A673 (cell line): Measurements from ENCODE around the gene RNF213. TPM values are rescaled to one million over a fixed set of nuclear protein-coding genes. Genes with fewer than 3 reads are reported as not detected.

ENCODE experiments used
- BruUV-seq: library from RNA; stranded (reverse); fragments of 400-500 nt; replicated peaks from 2 replicates; lab custom pipeline; 2021; lab: Mats Ljungman, UMichigan
- CTCF ChIA-PET: fragments of 300-600 bp; sonication (Branson Sonifier 250); formaldehyde crosslinking; loops from one replicate; lab custom pipeline; 2022; ENCODE audit warnings: antibody characterized with exemption; lab: Charles Lee
- POLR2A ChIA-PET: fragments of 300-600 bp; sonication (Branson Sonifier 250); formaldehyde crosslinking; loops from one replicate; lab custom pipeline; 2022; ENCODE audit warnings: antibody characterized with exemption; ENCODE audit not compliant: low non-redundant PET; lab: Charles Lee
- DNase-seq: peaks from one replicate; pipeline ENCODE4 v3.0.0-alpha.2; 2015; ENCODE audit warnings: low spot score
- H3K27ac ChIP-seq: fragments of 200-600 bp; sonication (generic); 2 replicates; pipeline ENCODE4 v1.5.1; 2016; ENCODE audit warnings: mixed run types, low read depth, mild to moderate bottlenecking, mixed read lengths, antibody characterized with exemption, low read length; ENCODE audit not compliant: poor library complexity, severe bottlenecking
- H3K27me3 ChIP-seq: fragments of 200-600 bp; sonication (generic); replicated peaks from 2 replicates; pipeline ENCODE4 v1.6.1; 2017; ENCODE audit warnings: mixed run types, low read depth, mild to moderate bottlenecking, mixed read lengths, antibody characterized with exemption, low read length; ENCODE audit not compliant: insufficient read depth, poor library complexity
- H3K36me3 ChIP-seq: fragments of 200-600 bp; sonication (generic); 2 replicates; pipeline ENCODE4 v1.6.1; 2016; ENCODE audit warnings: mixed run types, mild to moderate bottlenecking, mixed read lengths, antibody characterized with exemption, low read length; ENCODE audit not compliant: insufficient read depth, poor library complexity, severe bottlenecking
- H3K4me1 ChIP-seq: fragments of 200-600 bp; sonication (generic); 2 replicates; pipeline ENCODE4 v1.6.1; 2017; ENCODE audit warnings: mixed run types, mild to moderate bottlenecking, mixed read lengths, antibody characterized with exemption, low read length; ENCODE audit not compliant: insufficient read depth, poor library complexity, severe bottlenecking
- H3K4me3 ChIP-seq: fragments of 200-600 bp; sonication (generic); 2 replicates; pipeline ENCODE4 v1.5.1; 2016; ENCODE audit warnings: low read depth, mixed run types, mild to moderate bottlenecking, mixed read lengths, low read length; ENCODE audit not compliant: poor library complexity, severe bottlenecking
- H3K9me3 ChIP-seq: fragments of 200-600 bp; sonication (generic); 2 replicates; pipeline ENCODE4 v1.6.1; 2016; ENCODE audit warnings: mixed run types, low read depth, mild to moderate bottlenecking, mixed read lengths, antibody characterized with exemption, low read length; ENCODE audit not compliant: poor library complexity, severe bottlenecking
- CTCF ChIP-seq: fragments of 300-800, 200-600 bp; sonication (generic); conservative IDR thresholded peaks from 2 replicates; pipeline ENCODE4 v1.5.1; 2017; ENCODE audit warnings: low read depth, mild to moderate bottlenecking, antibody characterized with exemption, low read length, moderate library complexity, mixed read lengths
- EZH2 ChIP-seq: fragments of 200-600 bp; sonication (generic); IDR thresholded peaks from 2 replicates; pipeline ENCODE4 v1.6.1; 2017; ENCODE audit warnings: borderline replicate concordance, low read depth, mild to moderate bottlenecking, mixed read lengths, antibody characterized with exemption, low read length; ENCODE audit not compliant: poor library complexity, severe bottlenecking
- intact Hi-C: fragments of 100-400 bp; cut with micrococcal nuclease; formaldehyde crosslinking; loops from one replicate; pipeline ENCODE4 v1.10.0; 2022; ENCODE audit not compliant: unreplicated experiment
- total RNA-seq: library from RNA; stranded (reverse); gene quantifications from 2 replicates; pipeline ENCODE4 v1.2.3, GENCODE V29; 2021

The RNF213 gene
- total RNA-seq, 1 experiment from 2014 or later: 78.0 TPM

- no peak for DNase-seq
- ChIA-PET CTCF (no interaction called here), POLR2A (no interaction called here)
- H3K27me3 ChIP-seq: no peaks in the 10 kb centered on the region
- no TSS peak for BruUV-seq
- intact Hi-C loops: no loop called here
- no peak overlapping the region for H3K27ac ChIP-seq
- no peaks in the 10 kb centered on the region for H3K36me3 ChIP-seq
- H3K4me1 ChIP-seq: peaks cover 9% of the 10 kb centered on the region
- H3K9me3 ChIP-seq: no peaks in the 10 kb centered on the region
- no peak for TF ChIP-seq CTCF
- no peak for TF ChIP-seq EZH2
- H3K4me3 ChIP-seq: no peak overlapping the region
Observed at GRCh38 chr17:80222376-80223141, 38.1 kb upstream of the RNF213 start.

GRCh38 chr17:80223142-80223815, 37.4 kb upstream of the RNF213 start:
- CTCF ChIA-PET: no interaction called here

GRCh38 chr17:80223838-80224497, 36.7 kb upstream of the RNF213 start:
- CTCF ChIA-PET: no interaction called here
- BruUV-seq: no TSS peak
- POLR2A ChIA-PET: no interaction called here
- Histone ChIP-seq H3K36me3 (no peaks in the 10 kb centered on the region), H3K27ac (no peak overlapping the region), H3K27me3 (no peaks in the 10 kb centered on the region), H3K4me3 (no peak overlapping the region), H3K9me3 (no peaks in the 10 kb centered on the region), H3K4me1 (peaks cover 8% of the 10 kb centered on the region)
- intact Hi-C loops: no loop called here
- DNase-seq: no peak
- TF ChIP-seq EZH2: no peak
- TF ChIP-seq CTCF: no peak

More at GRCh38 chr17:80223142-80223815, 37.4 kb upstream of the RNF213 start:
- no peak overlapping the region for H3K27ac ChIP-seq
- H3K4me3 ChIP-seq: no peak overlapping the region
- no peaks in the 10 kb centered on the region for H3K36me3 ChIP-seq
- peaks cover 9% of the 10 kb centered on the region for H3K4me1 ChIP-seq
- BruUV-seq: no TSS peak
- no peaks in the 10 kb centered on the region for H3K9me3 ChIP-seq
- TF ChIP-seq EZH2: no peak
- no peak for TF ChIP-seq CTCF
- intact Hi-C loops: no loop called here
- POLR2A ChIA-PET: no interaction called here
- no peak for DNase-seq
- H3K27me3 ChIP-seq: no peaks in the 10 kb centered on the region
